DND-41 (cell line): ENCODE results near the gene AICDA.

ENCODE experiments used
- ATAC-seq: fragments of 200-7000 bp; cut with Tn5 transposase; 3 replicates; pipeline ENCODE4 v1.9.1; 2021; ENCODE audit warnings: low read depth; ENCODE audit not compliant: insufficient read depth
- DNase-seq: peaks from one replicate; pipeline ENCODE4 v3.0.0-alpha.2; 2020
- H2AFZ ChIP-seq: 2 replicates; pipeline ENCODE4 v1.6.0; 2012; ENCODE audit warnings: low read depth, low read length
- H3K27ac ChIP-seq: 2 replicates; pipeline ENCODE4 v1.5.1; 2012; ENCODE audit warnings: low read length, inconsistent platforms
- H3K27me3 ChIP-seq: fragments of 200-600 bp; sonication (generic); 2 replicates; pipeline ENCODE4 v1.6.0; 2012; ENCODE audit warnings: low read length, mild to moderate bottlenecking, inconsistent platforms; ENCODE audit not compliant: insufficient read depth, poor library complexity
- H3K36me3 ChIP-seq: 2 replicates; pipeline ENCODE4 v1.5.1; 2012; ENCODE audit warnings: low read length, inconsistent platforms; ENCODE audit not compliant: insufficient read depth
- H3K4me1 ChIP-seq: 2 replicates; pipeline ENCODE4 v1.5.1; 2012; ENCODE audit warnings: mild to moderate bottlenecking, low read length; ENCODE audit not compliant: insufficient read depth
- H3K4me2 ChIP-seq: 2 replicates; pipeline ENCODE4 v1.6.0; 2012; ENCODE audit warnings: mild to moderate bottlenecking, moderate library complexity, low read length, inconsistent platforms; ENCODE audit not compliant: insufficient read depth
- H3K4me3 ChIP-seq, 2 experiments: fragments of 200-600 bp in 1 of 2; shearing (Covaris generic) in 1 of 2; 2 replicates each; pipeline ENCODE4 v1.5.1; 2012 to 2016; ENCODE audit warnings: inconsistent platforms in 2 of 2, low read length in 2 of 2, mild to moderate bottlenecking in 2 of 2, low read depth in 1 of 2, moderate library complexity in 1 of 2
- H3K79me2 ChIP-seq: 2 replicates; pipeline ENCODE4 v1.6.0; 2012; ENCODE audit warnings: low read length, inconsistent platforms; ENCODE audit not compliant: insufficient read depth
- H3K9ac ChIP-seq: 2 replicates; pipeline ENCODE4 v1.6.0; 2012; ENCODE audit warnings: low read depth, mild to moderate bottlenecking, inconsistent platforms, low read length, moderate library complexity
- H3K9me3 ChIP-seq: 2 replicates; pipeline ENCODE4 v1.5.1; 2012; ENCODE audit warnings: low read length, moderate library complexity, mild to moderate bottlenecking, inconsistent platforms; ENCODE audit not compliant: insufficient read depth, severe bottlenecking
- H4K20me1 ChIP-seq: 2 replicates; pipeline ENCODE4 v1.6.0; 2012; ENCODE audit warnings: low read length; ENCODE audit not compliant: insufficient read depth
- EZH2 ChIP-seq: IDR thresholded peaks from 3 replicates; pipeline ENCODE4 v1.6.1; 2012; ENCODE audit warnings: borderline replicate concordance, low read depth, mild to moderate bottlenecking, moderate library complexity, low read length, inconsistent platforms; ENCODE audit not compliant: severe bottlenecking
- TF ChIP-seq, protein P1 (sequence below): IDR thresholded peaks from 2 replicates; pipeline ENCODE4 v1.5.1; 2012; ENCODE audit warnings: borderline replicate concordance, low read length, moderate library complexity, mild to moderate bottlenecking; ENCODE audit not compliant: poor library complexity, severe bottlenecking; ENCODE audit errors: extremely low read depth

AICDA gene

GRCh38 chr12:8655421-8655820 lies 42.8 kb upstream of the AICDA start:
- Histone ChIP-seq H3K9ac (no peak overlapping the region), H3K79me2 (no peaks in the 10 kb centered on the region), H3K4me2 (no peak overlapping the region), H2AFZ (no peak overlapping the region), H3K4me1 (no peaks in the 10 kb centered on the region), H4K20me1 (no peaks in the 10 kb centered on the region), H3K27ac (no peak overlapping the region), H3K36me3 (no peaks in the 10 kb centered on the region), H3K27me3 (no peaks in the 10 kb centered on the region), H3K9me3 (no peaks in the 10 kb centered on the region), H3K4me3 (no peak overlapping the region)
- no peak for TF ChIP-seq EZH2
- TF ChIP-seq, protein P1, sequence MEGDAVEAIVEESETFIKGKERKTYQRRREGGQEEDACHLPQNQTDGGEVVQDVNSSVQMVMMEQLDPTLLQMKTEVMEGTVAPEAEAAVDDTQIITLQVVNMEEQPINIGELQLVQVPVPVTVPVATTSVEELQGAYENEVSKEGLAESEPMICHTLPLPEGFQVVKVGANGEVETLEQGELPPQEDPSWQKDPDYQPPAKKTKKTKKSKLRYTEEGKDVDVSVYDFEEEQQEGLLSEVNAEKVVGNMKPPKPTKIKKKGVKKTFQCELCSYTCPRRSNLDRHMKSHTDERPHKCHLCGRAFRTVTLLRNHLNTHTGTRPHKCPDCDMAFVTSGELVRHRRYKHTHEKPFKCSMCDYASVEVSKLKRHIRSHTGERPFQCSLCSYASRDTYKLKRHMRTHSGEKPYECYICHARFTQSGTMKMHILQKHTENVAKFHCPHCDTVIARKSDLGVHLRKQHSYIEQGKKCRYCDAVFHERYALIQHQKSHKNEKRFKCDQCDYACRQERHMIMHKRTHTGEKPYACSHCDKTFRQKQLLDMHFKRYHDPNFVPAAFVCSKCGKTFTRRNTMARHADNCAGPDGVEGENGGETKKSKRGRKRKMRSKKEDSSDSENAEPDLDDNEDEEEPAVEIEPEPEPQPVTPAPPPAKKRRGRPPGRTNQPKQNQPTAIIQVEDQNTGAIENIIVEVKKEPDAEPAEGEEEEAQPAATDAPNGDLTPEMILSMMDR, result no peak
- no peak for ATAC-seq
- DNase-seq, result no peak

GRCh38 chr12:8648576-8649205 lies 36.0 kb upstream of the AICDA start:
- Histone ChIP-seq H3K4me2 (no peak overlapping the region), H3K27ac (no peak overlapping the region)

GRCh38 chr12:8647968-8648367 lies 35.3 kb upstream of the AICDA start:
- Histone ChIP-seq H3K4me2 (no peak overlapping the region), H3K27ac (no peak overlapping the region), H3K79me2 (no peaks in the 10 kb centered on the region), H3K27me3 (peaks cover 4% of the 10 kb centered on the region), H3K36me3 (no peaks in the 10 kb centered on the region), H3K9me3 (no peaks in the 10 kb centered on the region), H4K20me1 (no peaks in the 10 kb centered on the region), H3K4me1 (peaks cover 22% of the 10 kb centered on the region), H3K9ac (no peak overlapping the region), H2AFZ (no peak overlapping the region), H3K4me3 (no peak overlapping the region)
- TF ChIP-seq EZH2, result no peak
- TF ChIP-seq, protein P1, result no peak
- DNase-seq, result no peak
- ATAC-seq, result no peak

More at GRCh38 chr12:8648576-8649205, 36.0 kb upstream of the AICDA start:
- peaks cover 20% of the 10 kb centered on the region for H3K4me1 ChIP-seq
- TF ChIP-seq, protein P1, result no peak
- no peak for TF ChIP-seq EZH2
- H3K79me2 ChIP-seq, result no peaks in the 10 kb centered on the region
- no peaks in the 10 kb centered on the region for H4K20me1 ChIP-seq
- no peaks in the 10 kb centered on the region for H3K36me3 ChIP-seq
- no peak for ATAC-seq
- no peak for DNase-seq
- no peaks in the 10 kb centered on the region for H3K9me3 ChIP-seq
- peaks cover 4% of the 10 kb centered on the region for H3K27me3 ChIP-seq
- H3K9ac ChIP-seq, result no peak overlapping the region
- no peak overlapping the region for H3K4me3 ChIP-seq
- H2AFZ ChIP-seq, result no peak overlapping the region
